Measurements from ENCODE around the gene HECTD2. TPM values are rescaled to one million over a fixed set of nuclear protein-coding genes. Genes with fewer than 3 reads are reported as not detected.
"Not testable (repeated sequence)": the region's sequence is repeated elsewhere in the genome, so short reads cannot be mapped to it uniquely, and the experiment has no call there.

The HECTD2 gene
- polyA plus RNA-seq, 4 donors = 26.3 to 37.1 (median 29.4) TPM

- DNase-seq (ENCODE audit: low read depth in 4 of 4, low spot score in 2 of 4) = no peak
These were observed 1.5 kb downstream of the HECTD2 start for GRCh38 chr10:91411621-91412020.

- no peak for DNase-seq (ENCODE audit: low read depth in 4 of 4, low spot score in 2 of 4)
These were observed 2.4 kb downstream of the HECTD2 start for GRCh38 chr10:91412354-91413087.

DNA sequence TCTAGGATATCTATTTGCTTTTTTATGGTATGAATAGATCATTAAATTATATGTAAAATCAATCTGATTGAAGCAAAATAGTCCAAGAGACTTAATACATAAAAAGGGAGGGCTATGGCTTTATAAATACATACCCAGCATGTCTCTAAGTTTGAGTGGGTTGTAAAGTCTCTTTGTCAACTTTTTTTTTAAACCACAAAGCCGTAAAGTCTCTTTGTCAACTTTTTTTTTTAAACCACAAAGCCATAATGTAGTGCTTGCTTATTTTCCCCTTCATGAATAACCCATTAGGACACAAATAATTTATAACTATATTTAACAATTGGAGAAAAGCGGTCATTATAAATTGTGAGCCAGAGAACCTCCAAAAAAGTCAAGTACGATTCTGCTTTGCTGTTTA, 5.7 kb downstream of the HECTD2 start:
- DNase-seq (ENCODE audit: low read depth in 4 of 4, low spot score in 2 of 4) = no peak

- no peak for DNase-seq (ENCODE audit: low read depth in 4 of 4, low spot score in 2 of 4)
These were observed 6.3 kb downstream of the HECTD2 start for GRCh38 chr10:91416339-91416855.

DNA sequence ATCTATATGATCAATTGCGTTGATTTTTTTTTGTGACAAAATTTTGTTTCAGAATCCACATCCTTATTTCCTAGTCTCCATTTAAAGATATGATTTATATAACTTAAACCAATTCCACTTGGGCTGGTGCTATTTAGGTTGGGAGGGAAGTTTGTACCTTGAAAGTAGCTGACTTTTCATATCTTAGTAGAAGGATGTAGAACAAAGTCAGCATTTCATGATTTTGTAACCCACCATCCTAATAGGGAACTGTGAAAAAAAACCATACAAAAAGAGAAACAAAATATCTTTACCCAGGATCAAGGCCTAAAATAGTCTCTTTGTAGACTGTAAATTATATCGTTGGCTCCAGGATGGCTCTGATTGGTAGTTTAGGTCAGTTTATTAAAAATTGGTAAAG, 8.3 kb downstream of the HECTD2 start:
- DNase-seq (ENCODE audit: low read depth in 4 of 4, low spot score in 2 of 4) = no peak

DNA sequence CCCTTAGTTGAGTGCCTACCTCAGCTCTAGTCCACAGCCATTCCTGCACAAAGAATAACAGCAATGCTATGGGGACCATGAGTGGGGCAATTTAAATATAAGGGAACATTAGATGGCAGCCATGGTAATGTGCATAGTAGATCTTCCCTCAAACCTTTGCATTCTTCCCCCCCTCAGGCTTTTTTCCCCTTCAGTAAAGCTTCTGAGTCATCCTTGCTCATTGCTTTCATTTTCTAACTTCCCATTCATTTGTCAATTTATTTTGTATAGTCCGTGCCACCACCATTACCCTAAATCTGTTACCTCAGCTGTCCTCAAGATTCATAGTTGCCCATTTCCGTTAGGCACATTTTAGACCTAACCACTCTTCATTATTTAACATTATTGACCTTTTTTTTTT, 10.7 kb downstream of the HECTD2 start:
- DNase-seq (ENCODE audit: low read depth in 4 of 4, low spot score in 2 of 4) = no peak

DNA sequence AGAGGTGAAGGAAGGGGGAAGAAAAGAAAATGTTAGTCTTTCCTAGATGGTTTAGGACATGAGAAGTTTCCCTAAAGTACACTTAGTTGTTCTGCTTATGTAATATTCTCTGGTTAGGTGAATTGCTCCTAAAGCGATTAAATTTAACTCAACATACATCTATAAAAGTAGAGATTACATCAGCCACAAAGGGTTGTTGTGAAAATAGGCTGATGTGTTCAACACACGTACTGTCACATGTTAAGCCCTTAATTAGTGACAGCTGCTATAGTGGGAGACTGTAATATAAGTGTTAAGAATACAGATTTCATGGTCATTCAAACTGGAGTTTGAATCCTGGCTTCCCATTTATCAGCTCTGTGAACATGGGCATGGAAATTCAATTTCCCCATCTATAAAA, 12.8 kb downstream of the HECTD2 start:
- DNase-seq (ENCODE audit: low read depth in 4 of 4, low spot score in 2 of 4) = no peak

DNA sequence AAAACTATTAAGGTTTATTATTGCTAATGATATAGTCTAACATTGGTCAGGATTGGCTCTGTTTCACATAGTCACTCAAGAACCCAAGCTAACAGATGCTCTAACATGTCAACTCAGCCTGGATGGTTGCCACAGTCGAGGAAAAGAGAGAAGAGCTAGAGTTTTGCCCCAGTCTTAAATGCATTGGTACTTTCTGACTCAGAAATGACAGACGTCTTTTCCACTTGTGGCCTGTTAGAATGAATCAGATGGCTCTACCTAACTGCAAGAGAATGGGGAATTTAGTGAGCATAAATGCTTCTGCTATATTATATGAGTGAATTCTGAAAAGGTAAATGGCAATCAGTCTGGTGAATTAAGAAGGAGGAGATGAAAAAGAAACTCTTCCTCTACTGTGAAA, 13.9 kb downstream of the HECTD2 start:
- no peak for DNase-seq (ENCODE audit: low read depth in 4 of 4, low spot score in 2 of 4)

- DNase-seq (ENCODE audit: low read depth in 4 of 4, low spot score in 2 of 4) = no peak
These were observed 22.0 kb downstream of the HECTD2 start for GRCh38 chr10:91432175-91432574.

GRCh38 chr10:91433620-91434019, 23.5 kb downstream of the HECTD2 start:
- DNase-seq (ENCODE audit: low read depth in 4 of 4, low spot score in 2 of 4) = no peak

DNA sequence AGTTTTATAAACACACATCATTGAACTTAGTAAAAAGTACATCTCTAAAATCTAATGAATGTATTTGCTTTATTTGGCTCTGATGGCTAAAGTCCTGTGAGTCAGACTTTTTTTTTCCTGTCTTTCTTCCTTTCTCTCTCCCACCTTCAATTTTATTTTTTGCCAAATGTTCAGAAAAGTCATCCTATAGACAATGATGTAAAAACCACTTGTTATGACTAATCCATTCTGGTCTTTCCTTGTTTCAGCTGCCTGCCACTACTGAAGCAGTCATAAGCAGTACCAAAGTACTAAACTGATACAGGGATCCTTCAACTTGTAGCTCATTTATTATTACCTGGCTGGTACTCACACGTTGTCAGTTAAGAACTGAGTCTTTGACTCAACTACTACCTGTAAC, 23.9 kb downstream of the HECTD2 start:
- no peak for DNase-seq (ENCODE audit: low read depth in 4 of 4, low spot score in 2 of 4)

DNA sequence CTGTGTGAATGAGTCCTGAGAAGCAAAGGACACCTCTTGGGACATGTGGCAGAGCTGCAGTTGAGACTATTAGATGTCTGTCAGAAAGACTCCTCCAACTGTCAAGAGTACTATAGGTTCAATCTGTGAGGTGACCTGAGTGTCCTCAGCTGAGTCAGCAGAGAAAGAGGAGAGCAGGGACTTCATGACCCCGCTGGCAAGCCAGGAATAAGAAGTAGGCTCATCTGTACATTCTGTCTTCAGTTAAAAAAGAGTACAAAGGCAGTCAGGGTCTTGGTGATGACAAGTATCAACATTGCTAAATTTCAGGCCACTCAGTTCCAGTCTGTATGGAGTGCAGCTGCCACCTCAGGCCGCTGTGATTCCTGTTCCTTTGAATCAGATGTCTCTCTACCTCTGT, 25.1 kb downstream of the HECTD2 start:
- DNase-seq (ENCODE audit: low read depth in 4 of 4, low spot score in 2 of 4) = no peak

GRCh38 chr10:91438228-91438627, 28.1 kb downstream of the HECTD2 start:
- not testable (repeated sequence) for DNase-seq (ENCODE audit: low read depth in 4 of 4, low spot score in 2 of 4)

DNA sequence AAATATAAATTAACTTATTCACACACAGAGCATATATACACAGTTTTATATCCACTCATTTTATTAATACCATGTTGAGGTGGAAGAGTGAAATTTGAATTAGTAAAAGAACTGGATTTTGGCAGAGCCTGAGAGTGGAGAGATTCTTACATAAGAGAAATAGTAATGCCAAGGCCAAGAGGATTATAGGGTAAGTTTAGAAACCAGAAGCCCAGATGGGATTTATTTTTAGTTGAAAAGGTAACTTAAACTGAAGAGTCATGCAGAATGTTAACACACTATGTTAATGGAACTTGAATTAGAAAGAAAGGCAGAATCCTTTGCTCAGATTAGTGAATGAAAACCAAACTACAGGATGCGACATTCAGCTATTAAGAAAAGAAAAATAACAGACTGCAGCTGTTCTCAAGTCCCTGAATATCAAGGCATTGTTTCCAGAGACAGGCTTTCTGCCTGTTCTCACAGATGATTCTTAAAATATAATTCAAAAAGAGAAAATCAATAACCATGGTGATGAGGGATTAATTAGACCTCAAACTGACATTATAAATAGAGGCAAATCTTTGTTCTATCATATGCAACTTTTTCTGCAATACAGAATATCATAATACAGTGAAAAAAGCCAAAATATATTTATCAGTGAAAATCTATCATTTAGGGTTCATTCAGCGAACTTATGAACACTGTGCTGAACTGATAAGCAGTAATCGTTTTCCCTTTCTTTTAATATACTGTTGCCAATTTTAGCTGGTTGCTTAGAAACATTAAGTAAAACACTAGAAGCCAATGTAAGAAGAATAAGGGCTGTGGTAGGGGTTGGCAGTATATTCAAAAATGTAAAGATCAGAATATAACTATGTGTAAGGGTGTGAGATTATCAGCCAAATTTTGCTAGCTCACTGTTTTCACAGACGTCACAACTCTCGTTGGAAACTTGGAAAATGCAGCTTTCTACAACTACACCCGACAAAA, 34.4 kb downstream of the HECTD2 start:
- DNase-seq (ENCODE audit: low read depth in 4 of 4, low spot score in 2 of 4) = no peak

- no peak for DNase-seq (ENCODE audit: low read depth in 4 of 4, low spot score in 2 of 4)
These were observed 41.9 kb downstream of the HECTD2 start for GRCh38 chr10:91452063-91452462.

GRCh38 chr10:91453535-91453934, 43.4 kb downstream of the HECTD2 start:
- no peak for DNase-seq (ENCODE audit: low read depth in 4 of 4, low spot score in 2 of 4)

DNA sequence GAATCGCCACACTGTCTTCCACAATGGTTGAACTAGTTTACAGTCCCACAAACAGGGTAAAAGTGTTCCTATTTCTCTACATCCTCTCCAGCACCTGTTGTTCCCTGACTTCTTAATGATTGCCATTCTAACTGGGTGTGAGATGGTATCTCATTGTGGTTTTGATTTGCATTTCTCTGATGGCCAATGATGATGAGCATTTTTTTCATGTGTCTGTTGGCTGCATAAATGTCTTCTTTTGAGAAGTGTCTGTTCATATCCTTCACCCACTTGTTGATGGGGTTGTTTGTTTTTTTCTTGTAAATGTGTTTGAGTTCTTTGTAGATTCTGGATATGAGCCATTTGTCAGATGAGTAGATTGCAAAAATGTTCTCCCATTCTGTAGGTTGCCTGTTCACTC, 45.0 kb downstream of the HECTD2 start:
- DNase-seq (ENCODE audit: low read depth in 4 of 4, low spot score in 2 of 4) = not testable (repeated sequence)

DNA sequence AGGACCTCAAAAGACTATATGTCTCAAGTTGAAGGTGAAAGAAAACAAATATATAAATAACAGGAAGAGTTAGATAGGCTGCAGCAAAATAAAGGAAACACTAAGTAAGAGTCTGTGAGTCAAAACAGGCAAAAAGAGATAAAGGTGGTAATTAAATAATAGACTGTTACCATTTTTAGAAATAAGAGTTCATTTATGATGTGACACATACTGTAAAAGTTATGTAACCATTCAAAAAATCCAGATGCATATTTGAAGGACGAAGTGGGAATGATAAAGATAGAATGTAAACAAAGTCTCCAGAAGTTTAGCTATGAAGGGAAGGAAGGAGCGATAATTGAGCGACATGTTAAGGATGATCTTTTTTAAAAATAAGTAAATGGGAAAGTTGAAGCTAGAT, 50.5 kb downstream of the HECTD2 start:
- DNase-seq (ENCODE audit: low read depth in 4 of 4, low spot score in 2 of 4) = no peak

- DNase-seq (ENCODE audit: low read depth in 4 of 4, low spot score in 2 of 4) = no peak
These were observed 52.3 kb downstream of the HECTD2 start for GRCh38 chr10:91462423-91462822.

DNA sequence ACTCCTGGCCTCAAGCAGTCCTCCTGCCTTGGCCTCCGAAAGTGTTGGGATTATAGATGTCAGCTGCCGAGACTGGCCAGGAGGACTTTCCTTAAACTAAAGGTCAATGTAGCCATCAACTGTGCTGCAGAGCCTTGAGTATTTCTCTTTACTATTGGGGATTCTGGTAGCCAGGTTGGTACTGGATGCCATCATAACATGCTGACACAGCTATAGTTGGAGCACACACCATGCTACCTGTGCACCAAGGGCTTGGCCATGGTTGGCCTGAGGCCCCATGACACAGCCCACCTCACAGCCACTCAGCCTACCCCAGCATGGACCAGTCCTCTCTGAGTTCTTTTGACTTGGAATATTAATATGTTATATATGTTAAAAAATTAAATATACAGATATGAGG, 54.4 kb downstream of the HECTD2 start:
- DNase-seq (ENCODE audit: low read depth in 4 of 4, low spot score in 2 of 4) = no peak

- no peak for DNase-seq (ENCODE audit: low read depth in 4 of 4, low spot score in 2 of 4)
These were observed 55.1 kb downstream of the HECTD2 start for GRCh38 chr10:91465261-91465660.

- DNase-seq (ENCODE audit: low read depth in 4 of 4, low spot score in 2 of 4) = no peak
These were observed 57.0 kb downstream of the HECTD2 start for GRCh38 chr10:91467114-91467513.
